DND-41 (cell line): ENCODE data around the gene CCDC183.

Experiments
- ATAC-seq: fragments of 200-7000 bp; cut with Tn5 transposase; 3 replicates; pipeline ENCODE4 v1.9.1; 2021; ENCODE audit warnings: low read depth; ENCODE audit not compliant: insufficient read depth
- DNase-seq: peaks from one replicate; pipeline ENCODE4 v3.0.0-alpha.2; 2020
- H2AFZ ChIP-seq: 2 replicates; pipeline ENCODE4 v1.6.0; 2012; ENCODE audit warnings: low read depth, low read length
- H3K27ac ChIP-seq: 2 replicates; pipeline ENCODE4 v1.5.1; 2012; ENCODE audit warnings: low read length, inconsistent platforms
- H3K27me3 ChIP-seq: fragments of 200-600 bp; sonication (generic); 2 replicates; pipeline ENCODE4 v1.6.0; 2012; ENCODE audit warnings: low read length, mild to moderate bottlenecking, inconsistent platforms; ENCODE audit not compliant: insufficient read depth, poor library complexity
- H3K36me3 ChIP-seq: 2 replicates; pipeline ENCODE4 v1.5.1; 2012; ENCODE audit warnings: low read length, inconsistent platforms; ENCODE audit not compliant: insufficient read depth
- H3K4me1 ChIP-seq: 2 replicates; pipeline ENCODE4 v1.5.1; 2012; ENCODE audit warnings: mild to moderate bottlenecking, low read length; ENCODE audit not compliant: insufficient read depth
- H3K4me2 ChIP-seq: 2 replicates; pipeline ENCODE4 v1.6.0; 2012; ENCODE audit warnings: mild to moderate bottlenecking, moderate library complexity, low read length, inconsistent platforms; ENCODE audit not compliant: insufficient read depth
- H3K4me3 ChIP-seq, 2 experiments: fragments of 200-600 bp in 1 of 2; shearing (Covaris generic) in 1 of 2; 2 replicates each; pipeline ENCODE4 v1.5.1; 2012 to 2016; ENCODE audit warnings: inconsistent platforms in 2 of 2, low read length in 2 of 2, mild to moderate bottlenecking in 2 of 2, low read depth in 1 of 2, moderate library complexity in 1 of 2
- H3K79me2 ChIP-seq: 2 replicates; pipeline ENCODE4 v1.6.0; 2012; ENCODE audit warnings: low read length, inconsistent platforms; ENCODE audit not compliant: insufficient read depth
- H3K9ac ChIP-seq: 2 replicates; pipeline ENCODE4 v1.6.0; 2012; ENCODE audit warnings: low read depth, mild to moderate bottlenecking, inconsistent platforms, low read length, moderate library complexity
- H3K9me3 ChIP-seq: 2 replicates; pipeline ENCODE4 v1.5.1; 2012; ENCODE audit warnings: low read length, moderate library complexity, mild to moderate bottlenecking, inconsistent platforms; ENCODE audit not compliant: insufficient read depth, severe bottlenecking
- H4K20me1 ChIP-seq: 2 replicates; pipeline ENCODE4 v1.6.0; 2012; ENCODE audit warnings: low read length; ENCODE audit not compliant: insufficient read depth
- CTCF ChIP-seq: IDR thresholded peaks from 2 replicates; pipeline ENCODE4 v1.5.1; 2012; ENCODE audit warnings: borderline replicate concordance, low read length, moderate library complexity, mild to moderate bottlenecking; ENCODE audit not compliant: poor library complexity, severe bottlenecking; ENCODE audit errors: extremely low read depth
- EZH2 ChIP-seq: IDR thresholded peaks from 3 replicates; pipeline ENCODE4 v1.6.1; 2012; ENCODE audit warnings: borderline replicate concordance, low read depth, mild to moderate bottlenecking, moderate library complexity, low read length, inconsistent platforms; ENCODE audit not compliant: severe bottlenecking

Gene CCDC183

GRCh38 chr9:136769710-136770191 is 26.4 kb upstream of the CCDC183 start:
- Histone ChIP-seq H3K27ac (no peak overlapping the region), H4K20me1 (no peaks in the 10 kb centered on the region), H3K79me2 (no peaks in the 10 kb centered on the region), H3K4me3 (no peak overlapping the region), H2AFZ (no peak overlapping the region), H3K9ac (no peak overlapping the region), H3K36me3 (no peaks in the 10 kb centered on the region), H3K27me3 (no peaks in the 10 kb centered on the region), H3K9me3 (peaks cover 8% of the 10 kb centered on the region), H3K4me1 (no peaks in the 10 kb centered on the region), H3K4me2 (no peak overlapping the region)
- ATAC-seq (peak; percentile 89), DNase-seq (peak; percentile 60)
- no peak for TF ChIP-seq EZH2
- TF ChIP-seq CTCF, result peak; percentile 64

- Histone ChIP-seq H3K79me2 (no peaks in the 10 kb centered on the region), H4K20me1 (no peaks in the 10 kb centered on the region), H3K36me3 (no peaks in the 10 kb centered on the region), H3K27ac (no peak overlapping the region), H2AFZ (no peak overlapping the region), H3K4me1 (no peaks in the 10 kb centered on the region), H3K4me3 (no peak overlapping the region), H3K9me3 (peaks cover 8% of the 10 kb centered on the region), H3K9ac (no peak overlapping the region), H3K4me2 (no peak overlapping the region), H3K27me3 (no peaks in the 10 kb centered on the region)
- DNase-seq, result no peak
- no peak for ATAC-seq
- TF ChIP-seq CTCF, result no peak
- no peak for TF ChIP-seq EZH2
These were observed 24.2 kb upstream of the CCDC183 start for GRCh38 chr9:136771907-136772415.

GRCh38 chr9:136773386-136774044 is 22.6 kb upstream of the CCDC183 start:
- H4K20me1 ChIP-seq, result no peaks in the 10 kb centered on the region
- no peak overlapping the region for H3K4me3 ChIP-seq
- DNase-seq, result peak; percentile 43
- peak overlapping the region; percentile 47; the same call in 1 of the 2 replicates for H2AFZ ChIP-seq
- ATAC-seq, result peak; percentile 74
- peaks cover 8% of the 10 kb centered on the region for H3K9me3 ChIP-seq
- no peak for TF ChIP-seq EZH2
- no peak for TF ChIP-seq CTCF
- H3K79me2 ChIP-seq, result no peaks in the 10 kb centered on the region
- no peaks in the 10 kb centered on the region for H3K4me1 ChIP-seq
- no peak overlapping the region for H3K27ac ChIP-seq
- no peaks in the 10 kb centered on the region for H3K36me3 ChIP-seq
- H3K9ac ChIP-seq, result no peak overlapping the region
- H3K27me3 ChIP-seq, result peaks cover 3% of the 10 kb centered on the region
- H3K4me2 ChIP-seq, result no peak overlapping the region
